Measurements from ENCODE around the gene KRT17.
"Not testable (repeated sequence)": the region's sequence is repeated elsewhere in the genome, so short reads cannot be mapped to it uniquely, and the experiment has no call there.

Gene KRT17

DNA sequence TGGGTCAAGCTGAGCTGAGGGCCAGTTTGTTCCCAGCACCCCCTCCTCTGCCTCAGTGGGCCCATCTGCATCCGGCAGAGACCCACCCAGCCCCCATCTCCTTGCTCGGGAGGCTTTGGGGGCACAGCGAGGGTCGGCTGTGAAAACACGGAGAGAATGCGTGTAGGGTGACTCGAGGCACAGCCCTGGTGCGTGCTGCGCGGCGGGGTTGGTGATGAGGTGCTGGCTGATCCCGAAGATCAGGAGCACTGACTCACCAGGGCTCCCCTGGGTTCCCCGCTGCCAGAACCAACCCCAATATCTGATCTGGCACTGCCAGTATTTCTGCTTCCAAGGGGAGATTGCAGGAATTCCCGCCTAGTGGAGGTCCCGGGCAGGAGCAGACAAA, 7.5 kb upstream of the KRT17 start:
- TF ChIP-seq, protein P1, sequence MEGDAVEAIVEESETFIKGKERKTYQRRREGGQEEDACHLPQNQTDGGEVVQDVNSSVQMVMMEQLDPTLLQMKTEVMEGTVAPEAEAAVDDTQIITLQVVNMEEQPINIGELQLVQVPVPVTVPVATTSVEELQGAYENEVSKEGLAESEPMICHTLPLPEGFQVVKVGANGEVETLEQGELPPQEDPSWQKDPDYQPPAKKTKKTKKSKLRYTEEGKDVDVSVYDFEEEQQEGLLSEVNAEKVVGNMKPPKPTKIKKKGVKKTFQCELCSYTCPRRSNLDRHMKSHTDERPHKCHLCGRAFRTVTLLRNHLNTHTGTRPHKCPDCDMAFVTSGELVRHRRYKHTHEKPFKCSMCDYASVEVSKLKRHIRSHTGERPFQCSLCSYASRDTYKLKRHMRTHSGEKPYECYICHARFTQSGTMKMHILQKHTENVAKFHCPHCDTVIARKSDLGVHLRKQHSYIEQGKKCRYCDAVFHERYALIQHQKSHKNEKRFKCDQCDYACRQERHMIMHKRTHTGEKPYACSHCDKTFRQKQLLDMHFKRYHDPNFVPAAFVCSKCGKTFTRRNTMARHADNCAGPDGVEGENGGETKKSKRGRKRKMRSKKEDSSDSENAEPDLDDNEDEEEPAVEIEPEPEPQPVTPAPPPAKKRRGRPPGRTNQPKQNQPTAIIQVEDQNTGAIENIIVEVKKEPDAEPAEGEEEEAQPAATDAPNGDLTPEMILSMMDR (IDR thresholded peaks at IDR 0.05; ENCODE audit: control insufficient read depth, extremely low read depth, insufficient read depth), result no peak
- DNase-seq (ENCODE audit: low read depth), result no peak
- no peak overlapping the region for H3K4me3 ChIP-seq (ENCODE audit: low read depth, low read length)

- H3K4me3 ChIP-seq (ENCODE audit: low read depth, low read length), result no peak overlapping the region
- TF ChIP-seq, protein P1 (IDR thresholded peaks at IDR 0.05; ENCODE audit: control insufficient read depth, extremely low read depth, insufficient read depth), result no peak
- no peak for DNase-seq (ENCODE audit: low read depth)
These were observed 6.9 kb upstream of the KRT17 start for GRCh38 chr17:41631025-41631897.

DNA sequence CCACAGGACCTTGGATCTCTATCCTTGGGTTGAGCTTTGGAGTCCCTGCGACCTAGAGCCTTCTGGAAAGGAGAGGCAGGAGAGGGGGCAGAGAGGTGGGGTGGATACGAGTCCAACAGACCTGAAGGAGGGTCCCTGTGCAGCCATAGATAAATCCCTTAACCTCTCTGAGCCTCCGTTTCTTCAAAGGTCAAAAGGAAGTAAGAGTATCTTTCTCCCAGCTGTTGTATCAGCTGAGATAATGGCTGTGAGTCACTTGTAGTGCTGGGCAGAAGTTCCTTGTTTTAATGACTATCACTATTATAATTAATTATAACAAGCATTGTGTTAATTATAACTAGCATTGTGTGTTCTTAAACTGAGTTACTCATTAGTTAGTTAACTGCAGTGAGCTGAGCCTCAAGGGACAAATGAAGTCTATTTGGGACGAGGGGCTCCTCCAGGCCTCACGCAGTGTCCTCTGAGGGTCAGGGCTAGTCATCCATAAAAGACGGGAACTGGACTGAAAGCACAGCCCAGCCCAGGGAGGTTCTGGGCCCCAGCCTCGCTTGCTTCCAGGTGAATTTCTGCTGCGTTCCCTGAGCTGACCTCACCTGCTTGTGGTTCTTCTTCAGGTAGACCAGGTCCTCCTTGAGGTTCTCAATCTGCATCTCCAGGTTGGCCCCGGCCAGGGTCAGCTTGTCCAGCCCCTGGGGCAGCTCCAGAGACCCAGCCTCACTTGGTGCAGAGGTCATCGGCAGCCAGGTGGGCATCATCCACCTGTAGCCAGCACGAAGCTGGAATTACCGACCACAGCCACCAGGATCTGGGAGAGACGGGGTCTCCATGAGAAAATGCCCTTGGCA, 5.7 kb upstream of the KRT17 start:
- DNase-seq (ENCODE audit: low read depth), result no peak
- TF ChIP-seq, protein P1 (IDR thresholded peaks at IDR 0.05; ENCODE audit: control insufficient read depth, extremely low read depth, insufficient read depth), result no peak
- no peak overlapping the region for H3K4me3 ChIP-seq (ENCODE audit: low read depth, low read length)

DNA sequence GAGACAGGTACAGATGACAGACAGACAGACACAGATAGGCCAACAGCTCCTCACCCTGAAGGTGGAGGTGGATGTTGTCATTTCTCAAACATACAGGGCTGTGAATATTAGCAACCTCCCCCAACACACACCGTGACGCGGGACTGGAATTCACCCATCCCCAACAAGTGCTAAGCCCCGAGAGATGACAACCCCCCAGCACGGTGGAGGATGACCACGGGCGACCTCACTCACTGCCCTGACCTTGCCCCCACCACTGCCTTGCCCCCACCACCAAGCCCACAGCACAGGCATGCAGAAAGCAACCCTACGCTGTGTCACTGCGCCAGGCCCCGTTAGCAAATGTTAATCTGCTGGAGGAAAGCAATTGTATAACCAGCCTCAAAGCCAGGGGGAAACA, 4.9 kb upstream of the KRT17 start:
- TF ChIP-seq, protein P1 (IDR thresholded peaks at IDR 0.05; ENCODE audit: control insufficient read depth, extremely low read depth, insufficient read depth), result no peak
- no peak for DNase-seq (ENCODE audit: low read depth)
- no peak overlapping the region for H3K4me3 ChIP-seq (ENCODE audit: low read depth, low read length)

DNA sequence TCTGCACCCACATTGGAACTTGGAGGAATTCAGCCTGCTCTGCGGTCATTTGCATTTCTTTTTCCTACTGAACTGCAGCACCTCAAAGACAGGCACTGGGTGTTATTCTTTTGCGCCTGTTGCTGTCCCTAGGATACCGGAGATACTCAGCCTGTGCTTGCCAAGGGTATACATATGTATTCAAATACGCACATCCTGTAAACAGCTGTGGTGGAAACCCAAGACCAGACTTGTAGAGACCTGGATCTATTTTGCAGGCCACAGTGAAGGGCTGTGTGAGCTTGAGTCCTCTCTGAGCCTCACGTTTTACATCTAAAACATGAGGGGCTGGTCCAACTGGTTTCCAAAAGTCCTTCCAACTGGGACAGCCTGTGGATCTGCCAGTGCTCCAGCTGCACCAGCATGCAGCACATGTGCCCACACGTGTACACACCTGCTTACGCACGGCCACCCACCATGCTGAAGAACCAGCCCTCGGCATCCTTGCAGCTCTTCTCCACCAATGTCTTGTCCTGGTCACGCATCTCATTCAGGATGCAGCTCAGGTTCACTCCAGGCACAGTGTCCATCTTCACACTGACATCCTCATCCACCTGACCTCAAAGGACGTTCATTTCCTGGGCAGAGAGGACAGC, 4.4 kb upstream of the KRT17 start:
- DNase-seq (ENCODE audit: low read depth); H3K4me3 ChIP-seq (ENCODE audit: low read depth, low read length): not testable (repeated sequence)

GRCh38 chr17:41628073-41628370, 3.6 kb upstream of the KRT17 start:
- H3K4me3 ChIP-seq (ENCODE audit: low read depth, low read length); DNase-seq (ENCODE audit: low read depth): not testable (repeated sequence)

GRCh38 chr17:41627316-41628072, 3.1 kb upstream of the KRT17 start:
- no peak overlapping the region for H3K4me3 ChIP-seq (ENCODE audit: low read depth, low read length)
- TF ChIP-seq, protein P1 (IDR thresholded peaks at IDR 0.05; ENCODE audit: control insufficient read depth, extremely low read depth, insufficient read depth), result no peak
- DNase-seq (ENCODE audit: low read depth), result no peak

GRCh38 chr17:41626914-41627295, 2.5 kb upstream of the KRT17 start:
- not testable (repeated sequence) for DNase-seq (ENCODE audit: low read depth); H3K4me3 ChIP-seq (ENCODE audit: low read depth, low read length)

DNA sequence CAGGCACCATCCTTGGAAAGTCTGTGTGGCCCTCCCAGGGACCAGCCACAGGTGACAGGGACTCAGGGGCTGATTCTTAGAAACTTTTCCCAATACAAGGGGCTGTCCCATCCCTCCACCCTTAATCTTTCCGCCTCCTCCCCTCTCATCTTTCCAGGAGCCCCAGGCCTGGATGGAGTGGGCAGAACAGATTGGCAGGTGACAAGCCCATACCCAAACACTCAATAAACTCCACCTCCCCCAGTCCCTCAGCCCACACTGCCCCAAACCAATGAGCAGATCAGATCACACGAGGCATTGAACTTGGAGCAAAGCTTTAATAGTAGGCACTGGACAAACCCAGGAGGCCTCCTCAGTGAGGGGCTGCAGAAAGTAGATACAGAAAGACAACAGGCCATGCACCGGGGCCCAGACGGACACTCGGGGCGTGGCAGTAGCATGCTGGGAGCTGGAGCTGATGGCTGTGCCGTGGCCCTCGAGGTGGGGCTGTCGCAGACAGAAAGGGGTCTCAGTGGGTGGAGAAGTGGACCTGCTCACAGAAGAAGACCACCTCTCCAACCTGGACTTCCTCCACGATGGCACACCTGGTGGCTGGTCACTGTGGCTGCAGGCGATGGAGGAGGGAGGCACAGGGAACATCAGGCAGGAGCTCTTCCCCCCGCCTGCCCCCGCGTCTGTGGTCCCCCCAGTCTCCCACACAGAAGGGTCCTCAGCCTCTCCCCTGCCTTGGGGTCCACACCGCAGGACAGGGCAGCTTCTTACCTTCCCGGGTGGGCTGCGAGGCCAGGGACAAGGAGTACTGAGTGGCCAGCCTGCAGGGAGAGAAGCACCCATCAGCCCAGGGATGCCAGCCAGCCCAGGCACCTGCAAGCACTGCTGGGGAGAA, 1.9 kb upstream of the KRT17 start:
- not testable (repeated sequence) for H3K4me3 ChIP-seq (ENCODE audit: low read depth, low read length); DNase-seq (ENCODE audit: low read depth)
